Articular chondrocyte of knee joint (primary cell): ENCODE measurements around the gene ADCY6. TPM values are rescaled to one million over a fixed set of nuclear protein-coding genes. Genes with fewer than 3 reads are reported as not detected.

Source experiments
- small RNA-seq: library from RNA; depleted of rRNA; stranded (forward); fragments of <200 nt; gene quantifications from one replicate; pipeline ENCODE3, GENCODE V24; 2012
- total RNA-seq: library from RNA; depleted of rRNA; stranded (reverse); fragments of >200 nt; gene quantifications from 2 replicates; pipeline ENCODE4 v1.2.3, GENCODE V29; 2012

Gene ADCY6
- 24.0 and 24.2 TPM in 2 replicates for total RNA-seq

DNA sequence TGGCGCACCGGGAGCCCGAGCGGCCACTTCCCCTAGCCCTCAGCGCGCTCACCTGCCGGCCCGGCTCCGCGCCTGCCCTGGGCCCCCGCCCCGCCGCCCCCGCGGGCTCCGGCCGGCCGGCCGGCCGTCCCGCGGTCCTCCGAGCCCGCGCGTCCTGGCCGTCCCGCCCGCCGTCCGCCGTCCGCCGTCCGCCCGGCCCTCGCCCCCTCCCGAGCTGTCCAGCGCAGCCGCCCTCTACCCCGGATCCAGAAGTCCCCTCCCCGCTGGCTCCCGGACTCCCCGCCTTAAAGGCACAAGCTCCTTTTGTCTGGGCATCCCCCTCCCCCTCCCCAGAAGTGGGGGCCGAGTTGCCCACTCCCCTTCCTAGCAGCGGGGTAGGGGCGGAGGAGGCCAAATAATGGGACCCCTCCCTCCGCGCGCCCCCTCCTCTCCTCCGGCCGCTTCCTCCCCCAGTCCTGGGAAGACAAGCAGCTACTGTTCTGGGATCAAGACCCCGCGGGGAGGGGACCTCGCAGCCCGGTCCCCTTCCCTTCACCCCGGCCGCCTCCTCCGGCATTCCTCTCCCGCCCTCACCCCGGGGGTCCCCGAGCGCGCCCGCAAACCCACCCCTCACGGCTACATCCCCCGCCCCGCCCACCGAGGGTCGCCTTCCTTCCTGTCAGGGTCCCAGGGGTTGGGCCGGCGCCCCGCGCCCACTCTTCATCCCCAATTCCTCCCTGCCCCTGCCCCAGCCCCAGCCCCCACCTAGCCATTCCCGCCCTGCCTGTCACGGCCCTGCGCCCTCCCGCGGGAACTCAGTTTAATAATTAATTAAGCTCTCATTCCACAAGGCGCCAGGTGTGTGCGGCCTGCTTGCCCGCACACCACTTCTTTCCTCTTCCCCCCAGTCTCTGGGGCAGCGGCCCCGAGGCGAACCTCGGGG, at the start of gene ADCY6:
Gene ADCY6 (minus strand): TSS at position 236 of the 922 bp plus-strand sequence. CDS start 5,655 bp downstream, outside the sequence.

DNA sequence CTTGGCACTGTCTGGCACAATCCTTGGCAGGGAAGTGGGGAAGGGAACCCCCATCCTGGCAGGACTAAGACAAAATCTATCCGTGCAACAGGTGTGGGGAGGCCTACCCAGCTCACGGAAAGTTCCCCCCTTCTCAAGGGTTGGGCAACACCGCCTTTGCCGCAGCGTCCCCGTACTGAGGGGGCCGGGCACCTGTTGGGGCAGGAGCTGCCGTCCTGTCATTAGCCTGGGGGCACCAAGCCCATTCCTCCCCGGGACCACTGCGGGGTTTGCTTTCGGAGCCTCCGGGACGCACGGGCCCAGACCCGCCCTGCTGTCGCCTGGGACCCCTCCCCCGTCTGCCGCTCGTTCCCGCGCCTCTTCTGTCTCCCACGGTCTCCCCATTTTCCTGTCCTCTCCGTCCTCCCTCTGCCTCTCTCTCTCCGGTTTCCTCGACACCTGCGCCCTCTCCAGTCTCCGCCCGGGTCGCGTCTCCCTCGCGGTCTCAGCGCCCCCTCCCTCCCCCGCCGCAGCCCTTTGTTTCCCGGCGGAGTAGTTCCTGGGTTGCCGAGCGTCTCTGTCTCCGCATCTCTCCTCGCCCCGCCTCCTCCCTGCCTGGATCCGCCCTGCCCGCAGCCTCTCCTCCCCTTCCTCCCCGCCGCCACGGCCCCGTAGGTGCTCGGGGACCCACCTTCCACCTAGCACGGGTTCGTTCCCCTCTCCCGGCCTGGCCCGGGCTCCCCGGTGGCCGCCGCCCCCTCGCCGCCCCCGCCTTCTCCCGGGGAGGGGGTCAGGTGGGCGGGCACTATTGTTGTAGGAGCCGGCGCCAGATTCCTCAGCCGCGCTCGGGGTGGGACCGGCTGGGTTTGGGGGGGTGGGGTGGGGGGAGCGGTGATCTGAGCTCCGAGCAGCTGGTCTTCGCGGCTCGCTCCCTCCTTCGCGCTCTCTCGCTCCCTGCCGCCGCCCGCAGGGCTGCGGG, 29.3 kb upstream of the ADCY6 start, which contains the start of gene CACNB3:
Gene CACNB3 (plus strand): TSS at position 624 of the 958 bp plus-strand sequence. CDS start 434 bp downstream, outside the sequence.

DNA sequence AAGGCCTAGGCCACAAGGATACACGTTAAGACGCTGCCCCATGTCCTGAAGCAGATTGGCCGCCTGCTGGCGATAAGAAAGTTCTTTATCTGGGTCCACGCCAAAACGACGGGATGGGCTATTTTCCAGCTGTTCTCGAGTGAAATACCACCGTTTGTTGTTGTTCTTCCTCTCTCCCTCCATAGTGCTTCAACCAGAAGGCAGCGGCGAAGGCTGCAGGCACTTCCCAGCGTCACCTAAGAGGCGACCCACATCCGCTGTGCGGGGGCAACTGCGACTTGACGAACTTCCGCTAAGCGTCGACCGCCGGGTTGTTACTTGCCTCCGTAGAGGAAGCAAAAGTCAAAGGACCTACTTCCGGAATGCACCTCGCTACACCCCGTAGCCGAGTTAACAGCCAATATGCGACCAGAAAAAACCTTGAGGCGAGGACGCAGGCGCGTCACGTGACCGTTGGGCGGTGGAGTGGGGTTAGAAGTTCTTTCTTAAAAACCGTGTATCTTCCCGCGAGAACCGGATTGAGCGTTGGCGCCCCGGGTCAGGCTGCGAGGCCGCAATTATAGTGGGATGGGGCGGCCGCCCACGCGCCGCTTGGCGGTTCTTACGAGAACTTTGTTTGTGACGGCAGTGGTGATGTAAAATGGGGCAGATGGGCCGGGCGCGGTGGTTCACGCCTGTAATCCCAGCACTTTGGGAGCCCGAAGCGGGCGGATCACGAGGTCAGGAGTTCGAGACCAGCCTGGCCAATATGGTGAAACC, 72.2 kb downstream of the ADCY6 start, which contains the start of gene CCNT1:
Gene CCNT1 (minus strand): TSS at position 215 of the 759 bp plus-strand sequence. CDS start 32 bp downstream, at position 183.

Small RNA genes lying within 50 kb of the gene (small RNA-seq; reads per million reads assigned to genes)
- gene MIR4701 (not detected), gene RF00019 (not detected)

Other genes with a start within 250 kb of the ADCY6 start
- not detected in 2 replicates for gene LALBA, start 219.0 kb downstream of the ADCY6 start, total RNA-seq
- gene KANSL2, start 106.9 kb downstream of the ADCY6 start, total RNA-seq: 42.2 and 56.4 TPM in 2 replicates
- gene CCNT1, start 72.4 kb downstream of the ADCY6 start, total RNA-seq: 32.0 and 41.2 TPM in 2 replicates
- gene CACNB3, start 29.4 kb upstream of the ADCY6 start, total RNA-seq: 16.9 and 21.4 TPM in 2 replicates
- gene DDX23, start 63.1 kb upstream of the ADCY6 start, total RNA-seq: 47.3 and 54.2 TPM in 2 replicates
- 0.22 and 0.39 TPM in 2 replicates for gene RND1, start 76.8 kb upstream of the ADCY6 start, total RNA-seq
- gene FKBP11, start 136.4 kb upstream of the ADCY6 start, total RNA-seq: 17.4 and 31.5 TPM in 2 replicates
- 56.8 and 66.7 TPM in 2 replicates for gene ARF3, start 168.4 kb upstream of the ADCY6 start, total RNA-seq
- under 0.01 and 0.13 TPM in 2 replicates for gene WNT10B, start 182.6 kb upstream of the ADCY6 start, total RNA-seq
- not detected in 2 replicates for gene WNT1, start 189.2 kb upstream of the ADCY6 start, total RNA-seq
- 0.11 and 0.13 TPM in 2 replicates for gene DDN, start 210.3 kb upstream of the ADCY6 start, total RNA-seq
- 96.9 and 104 TPM in 2 replicates for gene PRKAG1, start 229.7 kb upstream of the ADCY6 start, total RNA-seq